ENCODE results near the gene MYH13. TPM values are rescaled to one million over a fixed set of nuclear protein-coding genes. Genes with fewer than 3 reads are reported as not detected.

The MYH13 gene
- 0.52 TPM for total RNA-seq

DNA sequence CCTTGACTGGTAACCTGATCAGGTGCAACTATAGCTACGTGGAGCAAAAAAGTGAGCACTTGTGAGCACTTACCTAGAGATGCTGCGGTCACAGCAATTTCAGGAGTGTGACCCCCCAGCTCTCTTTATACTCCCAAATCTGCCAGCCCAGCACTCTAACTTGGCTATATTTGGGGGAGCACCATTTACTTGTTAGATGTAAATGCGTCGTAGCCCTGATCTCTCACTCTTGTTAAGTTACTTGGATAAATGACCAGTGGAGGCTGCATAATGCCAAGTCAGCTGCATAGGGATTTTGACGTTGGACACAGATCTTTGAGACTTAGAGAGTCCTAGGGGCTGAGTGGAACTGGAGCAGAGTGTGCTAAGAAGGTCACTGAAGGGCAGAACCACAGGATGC is at the start of gene MYH13:
Gene MYH13 (minus strand): TSS at position 101 of the 400 bp plus-strand sequence. CDS start 8,476 bp downstream, outside the sequence.
- Histone ChIP-seq H3K9me3 (ENCODE audit: control insufficient read depth in 3 of 3, low read length in 3 of 3) (no peaks in the 10 kb centered on the region), H3K27me3 (ENCODE audit: control insufficient read depth in 3 of 3, insufficient read depth in 3 of 3, low read length in 3 of 3) (no peaks in the 10 kb centered on the region), H3K4me1 (ENCODE audit: control insufficient read depth in 3 of 3, insufficient read depth in 3 of 3, low read length in 3 of 3) (no peaks in the 10 kb centered on the region), H3K27ac (ENCODE audit: low read depth, low read length) (no peak within 1 kb of the TSS), H3K4me3 (ENCODE audit: low read length in 3 of 3) (no peak within 1 kb of the TSS), H3K9ac (ENCODE audit: low read depth in 1 of 3, low read length in 3 of 3) (no peak within 1 kb of the TSS), H3K36me3 (ENCODE audit: control insufficient read depth in 3 of 3, insufficient read depth in 3 of 3, low read length in 3 of 3) (no peaks in the 10 kb centered on the region)

DNA sequence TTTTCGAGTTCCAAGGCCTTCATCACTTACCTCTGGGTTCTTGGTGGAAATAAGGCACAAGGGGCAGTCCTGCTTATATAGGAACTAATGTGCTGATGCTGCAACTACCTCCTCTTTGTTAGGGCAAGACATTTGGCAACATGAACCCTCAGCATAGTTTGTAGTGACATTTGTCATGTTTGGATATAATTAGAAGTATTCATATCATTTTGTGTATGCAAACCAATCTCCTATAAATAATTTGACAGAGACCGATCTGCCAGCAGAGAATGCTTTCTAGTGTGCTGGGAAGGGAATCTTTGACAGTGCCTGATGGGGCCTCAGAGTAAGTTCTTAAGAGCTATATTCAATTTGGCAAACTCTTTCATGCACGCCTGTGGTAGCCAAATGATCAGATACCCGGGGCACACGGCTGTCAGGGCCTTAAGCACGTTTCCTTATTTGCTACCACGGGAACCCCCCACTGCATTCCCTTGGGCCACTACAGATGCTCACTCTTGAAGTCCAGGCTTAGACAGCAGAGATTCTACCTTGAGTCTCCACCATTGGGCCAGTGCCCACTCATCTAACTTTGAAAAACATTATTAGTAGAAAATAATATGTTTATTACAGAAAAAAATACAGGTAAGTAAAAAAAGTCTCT is 49.2 kb upstream of the MYH13 start, which contains the start of gene MYH8:
Gene MYH8 (minus strand): TSS at position 51 of the 643 bp plus-strand sequence. CDS start 1,723 bp downstream, outside the sequence.
- Histone ChIP-seq H3K9ac (ENCODE audit: low read depth in 1 of 3, low read length in 3 of 3) (no peak within 1 kb of the TSS), H3K9me3 (ENCODE audit: control insufficient read depth in 3 of 3, low read length in 3 of 3) (no peaks in the 10 kb centered on the region), H3K36me3 (ENCODE audit: control insufficient read depth in 3 of 3, insufficient read depth in 3 of 3, low read length in 3 of 3) (no peaks in the 10 kb centered on the region), H3K27ac (ENCODE audit: low read depth, low read length) (no peak within 1 kb of the TSS), H3K27me3 (ENCODE audit: control insufficient read depth in 3 of 3, insufficient read depth in 3 of 3, low read length in 3 of 3) (no peaks in the 10 kb centered on the region), H3K4me1 (ENCODE audit: control insufficient read depth in 3 of 3, insufficient read depth in 3 of 3, low read length in 3 of 3) (no peaks in the 10 kb centered on the region), H3K4me3 (ENCODE audit: low read length in 3 of 3) (no peak within 1 kb of the TSS)

DNA sequence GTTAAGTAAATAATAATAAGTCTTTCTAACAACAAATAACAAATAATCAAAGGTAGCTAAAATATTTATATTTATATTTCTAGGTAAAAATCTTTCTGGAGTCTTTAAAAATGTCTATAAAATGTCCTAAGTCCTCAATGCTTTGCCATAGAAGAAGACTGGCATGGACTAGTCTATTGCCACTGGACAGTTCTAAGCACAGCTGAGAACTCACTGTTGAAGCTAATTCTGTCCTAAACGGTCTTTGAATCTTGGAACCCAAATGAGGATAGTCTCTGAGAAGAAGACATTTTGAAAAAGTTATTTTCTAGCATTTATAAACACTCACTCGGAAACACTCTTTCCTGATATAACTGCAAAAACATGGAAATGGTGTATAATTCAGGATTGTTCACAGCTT is 48.4 kb upstream of the MYH13 start:
- H3K4me3 ChIP-seq (ENCODE audit: low read length in 3 of 3) = no peak overlapping the region
- no peak overlapping the region for H3K27ac ChIP-seq (ENCODE audit: low read depth, low read length)

DNA sequence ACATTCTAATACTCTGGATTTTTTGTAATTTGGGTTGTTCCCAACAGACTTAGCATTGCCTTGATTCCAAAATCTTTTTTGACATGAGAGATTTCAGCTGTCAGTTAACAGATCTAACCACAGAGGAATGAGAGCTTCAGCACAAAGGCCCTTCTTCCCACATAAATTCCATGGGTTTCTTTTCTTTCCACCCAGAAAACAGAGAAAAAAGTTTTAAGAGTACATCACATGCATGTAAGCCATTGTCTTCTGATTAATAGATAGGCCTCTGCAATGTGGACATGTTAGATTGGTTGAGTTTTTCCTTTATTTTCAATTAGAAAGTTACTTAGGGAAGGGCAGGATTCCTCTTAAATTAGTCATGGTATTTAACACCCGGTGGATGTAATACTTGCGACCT is 48.0 kb upstream of the MYH13 start:
- no peaks in the 10 kb centered on the region for H3K9me3 ChIP-seq (ENCODE audit: control insufficient read depth in 3 of 3, low read length in 3 of 3)
- H3K9ac ChIP-seq (ENCODE audit: low read depth in 1 of 3, low read length in 3 of 3) = no peak overlapping the region
- no peaks in the 10 kb centered on the region for H3K36me3 ChIP-seq (ENCODE audit: control insufficient read depth in 3 of 3, insufficient read depth in 3 of 3, low read length in 3 of 3)
- no peak overlapping the region for H3K27ac ChIP-seq (ENCODE audit: low read depth, low read length)
- no peak overlapping the region for H3K4me3 ChIP-seq (ENCODE audit: low read length in 3 of 3)
- H3K27me3 ChIP-seq (ENCODE audit: control insufficient read depth in 3 of 3, insufficient read depth in 3 of 3, low read length in 3 of 3) = no peaks in the 10 kb centered on the region
- H3K4me1 ChIP-seq (ENCODE audit: control insufficient read depth in 3 of 3, insufficient read depth in 3 of 3, low read length in 3 of 3) = no peaks in the 10 kb centered on the region

More for the DNA sequence above, 48.4 kb upstream of the MYH13 start:
- Histone ChIP-seq H3K4me1 (ENCODE audit: control insufficient read depth in 3 of 3, insufficient read depth in 3 of 3, low read length in 3 of 3) (no peaks in the 10 kb centered on the region), H3K27me3 (ENCODE audit: control insufficient read depth in 3 of 3, insufficient read depth in 3 of 3, low read length in 3 of 3) (no peaks in the 10 kb centered on the region), H3K9me3 (ENCODE audit: control insufficient read depth in 3 of 3, low read length in 3 of 3) (no peaks in the 10 kb centered on the region), H3K36me3 (ENCODE audit: control insufficient read depth in 3 of 3, insufficient read depth in 3 of 3, low read length in 3 of 3) (no peaks in the 10 kb centered on the region), H3K9ac (ENCODE audit: low read depth in 1 of 3, low read length in 3 of 3) (no peak overlapping the region)

DNA sequence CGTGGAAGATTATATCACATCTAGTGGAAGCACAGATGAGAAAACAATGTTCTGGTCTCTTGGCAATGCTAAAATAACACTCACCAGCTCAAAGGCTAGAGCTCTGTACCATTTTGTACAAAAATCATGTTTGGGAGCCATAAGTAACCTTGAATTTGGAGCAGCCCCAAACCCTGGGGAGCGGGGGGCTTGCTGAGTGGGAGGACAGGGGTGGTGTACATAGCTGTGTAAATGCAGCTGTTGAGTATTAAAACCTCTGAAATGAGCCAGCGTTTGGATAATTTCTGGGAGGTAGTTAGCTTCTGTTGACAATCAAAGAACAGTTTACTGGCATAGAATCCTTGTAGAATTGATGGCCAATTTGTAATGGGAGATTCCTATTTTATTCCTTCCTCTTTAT is 44.6 kb upstream of the MYH13 start:
- Histone ChIP-seq H3K27me3 (ENCODE audit: control insufficient read depth in 3 of 3, insufficient read depth in 3 of 3, low read length in 3 of 3) (no peaks in the 10 kb centered on the region), H3K36me3 (ENCODE audit: control insufficient read depth in 3 of 3, insufficient read depth in 3 of 3, low read length in 3 of 3) (no peaks in the 10 kb centered on the region), H3K27ac (ENCODE audit: low read depth, low read length) (no peak overlapping the region), H3K4me1 (ENCODE audit: control insufficient read depth in 3 of 3, insufficient read depth in 3 of 3, low read length in 3 of 3) (no peaks in the 10 kb centered on the region), H3K9ac (ENCODE audit: low read depth in 1 of 3, low read length in 3 of 3) (no peak overlapping the region), H3K4me3 (ENCODE audit: low read length in 3 of 3) (no peak overlapping the region), H3K9me3 (ENCODE audit: control insufficient read depth in 3 of 3, low read length in 3 of 3) (no peaks in the 10 kb centered on the region)

DNA sequence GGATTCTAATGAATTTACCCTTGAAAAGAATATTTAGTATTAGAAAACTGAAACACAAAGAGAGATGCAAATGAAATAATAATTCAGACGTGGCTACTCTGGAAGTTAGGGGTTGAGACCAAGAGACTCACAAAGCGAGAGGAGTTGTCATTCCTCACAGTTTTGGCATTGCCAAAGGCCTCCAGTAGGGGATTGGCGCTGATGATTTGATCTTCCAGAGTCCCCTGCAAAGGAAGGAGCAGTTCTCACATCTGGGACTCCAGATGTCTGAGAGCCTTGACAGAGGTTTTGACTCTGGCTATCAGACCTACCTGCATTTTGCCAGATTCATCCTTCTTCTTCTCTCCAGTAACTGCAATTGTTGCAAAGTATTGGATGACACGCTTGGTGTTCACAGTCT is 42.4 kb upstream of the MYH13 start:
- H3K9ac ChIP-seq (ENCODE audit: low read depth in 1 of 3, low read length in 3 of 3) = no peak overlapping the region
- H3K4me3 ChIP-seq (ENCODE audit: low read length in 3 of 3) = no peak overlapping the region
- no peaks in the 10 kb centered on the region for H3K9me3 ChIP-seq (ENCODE audit: control insufficient read depth in 3 of 3, low read length in 3 of 3)
- no peaks in the 10 kb centered on the region for H3K36me3 ChIP-seq (ENCODE audit: control insufficient read depth in 3 of 3, insufficient read depth in 3 of 3, low read length in 3 of 3)
- no peak overlapping the region for H3K27ac ChIP-seq (ENCODE audit: low read depth, low read length)
- H3K27me3 ChIP-seq (ENCODE audit: control insufficient read depth in 3 of 3, insufficient read depth in 3 of 3, low read length in 3 of 3) = no peaks in the 10 kb centered on the region
- no peaks in the 10 kb centered on the region for H3K4me1 ChIP-seq (ENCODE audit: control insufficient read depth in 3 of 3, insufficient read depth in 3 of 3, low read length in 3 of 3)

DNA sequence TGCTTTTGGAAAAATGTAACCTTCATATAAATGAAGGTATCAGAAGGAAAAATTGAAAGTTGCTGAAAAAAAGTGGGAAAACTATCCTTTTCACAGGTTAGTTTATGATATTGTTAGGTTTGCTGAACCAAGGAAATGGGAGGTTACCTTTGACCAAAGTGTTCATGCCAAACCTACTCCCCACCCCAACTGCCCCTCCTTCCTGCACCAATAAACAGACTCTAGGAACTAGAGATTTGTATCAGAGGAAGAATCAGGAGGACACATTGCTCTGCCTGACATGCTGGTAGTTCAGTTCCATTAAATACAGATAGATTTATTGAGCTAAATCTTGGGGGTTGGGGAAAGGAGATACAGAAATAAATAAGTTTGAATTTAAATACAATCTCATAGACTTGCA is 30.8 kb upstream of the MYH13 start:
- H3K9ac ChIP-seq (ENCODE audit: low read depth in 1 of 3, low read length in 3 of 3) = no peak overlapping the region
- H3K4me1 ChIP-seq (ENCODE audit: control insufficient read depth in 3 of 3, insufficient read depth in 3 of 3, low read length in 3 of 3) = no peaks in the 10 kb centered on the region
- no peaks in the 10 kb centered on the region for H3K27me3 ChIP-seq (ENCODE audit: control insufficient read depth in 3 of 3, insufficient read depth in 3 of 3, low read length in 3 of 3)
- H3K27ac ChIP-seq (ENCODE audit: low read depth, low read length) = no peak overlapping the region
- H3K9me3 ChIP-seq (ENCODE audit: control insufficient read depth in 3 of 3, low read length in 3 of 3) = no peaks in the 10 kb centered on the region
- H3K36me3 ChIP-seq (ENCODE audit: control insufficient read depth in 3 of 3, insufficient read depth in 3 of 3, low read length in 3 of 3) = no peaks in the 10 kb centered on the region
- H3K4me3 ChIP-seq (ENCODE audit: low read length in 3 of 3) = no peak overlapping the region

DNA sequence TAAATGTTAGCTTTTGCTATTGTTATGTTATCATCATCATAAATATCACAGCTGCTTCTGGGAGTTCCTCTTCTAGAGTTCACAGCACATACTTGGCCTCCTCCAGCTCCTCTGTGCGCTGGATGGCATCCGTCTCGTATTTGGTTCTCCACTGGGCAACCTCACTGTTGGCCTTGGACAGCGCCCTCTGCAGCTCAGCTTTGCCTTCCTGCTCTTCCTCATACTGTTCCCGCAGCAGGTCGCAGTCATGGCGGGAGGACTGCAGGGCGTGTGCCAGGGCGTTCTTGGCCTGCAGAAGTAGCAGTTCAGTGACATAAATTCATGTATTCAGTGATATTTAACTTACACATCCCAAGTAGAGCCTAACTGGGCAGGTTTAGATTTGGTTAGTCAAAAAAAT is 25.5 kb upstream of the MYH13 start:
- no peaks in the 10 kb centered on the region for H3K9me3 ChIP-seq (ENCODE audit: control insufficient read depth in 3 of 3, low read length in 3 of 3)
- no peaks in the 10 kb centered on the region for H3K27me3 ChIP-seq (ENCODE audit: control insufficient read depth in 3 of 3, insufficient read depth in 3 of 3, low read length in 3 of 3)
- no peaks in the 10 kb centered on the region for H3K36me3 ChIP-seq (ENCODE audit: control insufficient read depth in 3 of 3, insufficient read depth in 3 of 3, low read length in 3 of 3)
- H3K4me3 ChIP-seq (ENCODE audit: low read length in 3 of 3) = no peak overlapping the region
- H3K9ac ChIP-seq (ENCODE audit: low read depth in 1 of 3, low read length in 3 of 3) = no peak overlapping the region
- no peaks in the 10 kb centered on the region for H3K4me1 ChIP-seq (ENCODE audit: control insufficient read depth in 3 of 3, insufficient read depth in 3 of 3, low read length in 3 of 3)
- no peak overlapping the region for H3K27ac ChIP-seq (ENCODE audit: low read depth, low read length)

DNA sequence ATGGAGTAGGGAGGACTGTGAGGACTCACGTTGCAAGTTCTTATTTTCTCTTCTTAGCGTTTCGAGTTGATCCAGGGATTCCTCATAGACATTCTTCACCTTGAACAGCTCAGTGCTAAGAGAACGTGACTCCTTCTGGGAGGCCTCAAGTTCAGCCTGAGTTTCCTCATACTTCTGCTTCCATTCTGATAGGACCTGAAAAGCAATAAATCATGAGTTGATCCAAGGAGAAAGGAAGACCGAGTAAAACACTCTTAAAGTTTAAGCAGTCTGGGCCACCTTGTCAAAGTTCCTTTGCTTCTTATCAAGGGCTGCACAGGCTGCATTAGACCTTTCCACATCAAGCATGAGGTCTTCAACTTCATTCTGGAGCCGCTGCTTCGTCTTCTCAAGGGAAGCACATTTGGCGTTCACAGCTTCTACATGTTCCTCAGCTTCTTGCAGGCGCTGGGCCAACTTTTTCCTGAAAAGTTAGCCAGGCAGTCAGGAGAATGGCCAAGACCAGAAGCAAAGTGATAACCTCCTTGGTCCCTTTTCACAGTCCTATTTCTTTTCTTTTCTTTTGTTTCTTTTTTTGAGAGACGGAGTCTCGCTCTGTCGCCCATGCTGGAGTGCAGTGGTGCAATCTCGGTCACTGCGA is 23.8 kb upstream of the MYH13 start:
- H3K27ac ChIP-seq (ENCODE audit: low read depth, low read length) = no peak overlapping the region
- H3K27me3 ChIP-seq (ENCODE audit: control insufficient read depth in 3 of 3, insufficient read depth in 3 of 3, low read length in 3 of 3) = no peaks in the 10 kb centered on the region
- no peaks in the 10 kb centered on the region for H3K4me1 ChIP-seq (ENCODE audit: control insufficient read depth in 3 of 3, insufficient read depth in 3 of 3, low read length in 3 of 3)
- no peaks in the 10 kb centered on the region for H3K36me3 ChIP-seq (ENCODE audit: control insufficient read depth in 3 of 3, insufficient read depth in 3 of 3, low read length in 3 of 3)
- no peaks in the 10 kb centered on the region for H3K9me3 ChIP-seq (ENCODE audit: control insufficient read depth in 3 of 3, low read length in 3 of 3)
- H3K9ac ChIP-seq (ENCODE audit: low read depth in 1 of 3, low read length in 3 of 3) = no peak overlapping the region
- no peak overlapping the region for H3K4me3 ChIP-seq (ENCODE audit: low read length in 3 of 3)

DNA sequence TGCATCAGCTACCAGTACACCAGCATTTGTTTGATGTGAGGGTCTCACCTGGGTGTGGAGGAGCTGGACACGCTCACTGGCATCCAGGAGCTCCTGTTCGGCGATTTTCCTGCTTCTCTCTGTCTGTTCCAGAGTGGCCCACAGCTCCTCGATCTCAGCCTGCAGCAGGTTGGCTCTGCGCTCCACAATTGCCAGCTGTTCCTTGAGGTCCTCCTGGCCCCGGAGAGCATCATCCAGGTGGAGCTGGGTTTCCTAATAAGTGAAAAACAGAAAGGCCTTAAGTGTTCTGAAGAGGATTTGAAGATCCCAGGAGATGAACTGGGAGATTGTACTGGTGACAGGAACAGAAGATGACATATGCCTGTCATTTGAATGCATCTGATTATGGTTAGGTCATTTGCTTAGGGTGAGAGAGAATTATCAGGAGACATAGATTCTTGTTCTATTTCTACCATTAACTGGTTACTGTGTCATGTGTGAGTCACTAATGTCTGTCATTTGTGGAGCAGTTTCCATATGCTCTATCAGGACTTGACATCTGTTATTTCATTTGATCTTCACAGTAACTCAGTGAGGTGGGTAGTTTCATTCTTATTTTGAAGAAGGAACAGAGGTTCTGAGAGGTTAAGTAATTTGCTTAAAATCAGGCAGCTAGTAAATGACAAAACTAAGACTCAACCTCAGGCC is 21.5 kb upstream of the MYH13 start:
- Histone ChIP-seq H3K9ac (ENCODE audit: low read depth in 1 of 3, low read length in 3 of 3) (no peak overlapping the region), H3K4me1 (ENCODE audit: control insufficient read depth in 3 of 3, insufficient read depth in 3 of 3, low read length in 3 of 3) (no peaks in the 10 kb centered on the region), H3K9me3 (ENCODE audit: control insufficient read depth in 3 of 3, low read length in 3 of 3) (no peaks in the 10 kb centered on the region)

More for the DNA sequence above, 21.5 kb upstream of the MYH13 start:
- Histone ChIP-seq H3K4me3 (ENCODE audit: low read length in 3 of 3) (no peak overlapping the region), H3K27ac (ENCODE audit: low read depth, low read length) (no peak overlapping the region), H3K27me3 (ENCODE audit: control insufficient read depth in 3 of 3, insufficient read depth in 3 of 3, low read length in 3 of 3) (no peaks in the 10 kb centered on the region), H3K36me3 (ENCODE audit: control insufficient read depth in 3 of 3, insufficient read depth in 3 of 3, low read length in 3 of 3) (no peaks in the 10 kb centered on the region)

All from skeletal muscle tissue (tissue), 4 donors.